SJCRH30 (cell line): ENCODE data around the gene ASAP2. TPM values are rescaled to one million over a fixed set of nuclear protein-coding genes. Genes with fewer than 3 reads are reported as not detected.

ENCODE experiments used
- DNase-seq, 2 experiments: peaks; one replicate each; pipeline ENCODE4 v3.0.0-alpha.2; 2015 to 2020
- H3K27ac ChIP-seq: fragments of 250-450 bp; sonication (Bioruptor Pico); 2 replicates; pipeline ENCODE4 v1.5.1; 2020; ENCODE audit warnings: mild to moderate bottlenecking, moderate library complexity
- H3K27me3 ChIP-seq: fragments of 250-450 bp; sonication (Bioruptor Pico); 2 replicates; pipeline ENCODE4 v1.5.1; 2020; ENCODE audit warnings: mild to moderate bottlenecking, moderate library complexity
- H3K36me3 ChIP-seq: fragments of 250-450 bp; sonication (Bioruptor Pico); 2 replicates; pipeline ENCODE4 v1.5.1; 2020; ENCODE audit warnings: mild to moderate bottlenecking, moderate library complexity
- H3K4me1 ChIP-seq: fragments of 250-450 bp; sonication (Bioruptor Pico); 2 replicates; pipeline ENCODE4 v1.5.1; 2020; ENCODE audit warnings: mild to moderate bottlenecking, moderate library complexity
- H3K4me3 ChIP-seq: fragments of 250-450 bp; sonication (Bioruptor Pico); 2 replicates; pipeline ENCODE4 v1.5.1; 2020; ENCODE audit warnings: mild to moderate bottlenecking, moderate library complexity
- H3K9me3 ChIP-seq: fragments of 250-450 bp; sonication (Bioruptor Pico); replicated peaks from 2 replicates; pipeline ENCODE4 v1.5.1; 2020; ENCODE audit warnings: mild to moderate bottlenecking, moderate library complexity
- total RNA-seq: library from RNA; depleted of rRNA; stranded (reverse); fragments of >200 nt; shearing (Covaris generic); gene quantifications from 2 replicates; pipeline ENCODE4 v1.2.3, GENCODE V29; 2014

The ASAP2 gene
- total RNA-seq, 1 experiment from 2014 or later: 32.6 TPM

GRCh38 chr2:9313443-9313842 lies 106.8 kb downstream of the ASAP2 start:
- H3K27me3 ChIP-seq: no peaks in the 10 kb centered on the region
- H3K4me1 ChIP-seq: peaks cover 36% of the 10 kb centered on the region
- no peak overlapping the region for H3K4me3 ChIP-seq
- H3K27ac ChIP-seq: no peak overlapping the region
- no peaks in the 10 kb centered on the region for H3K9me3 ChIP-seq
- DNase-seq: peak; percentile 76 to 79
- H3K36me3 ChIP-seq: peaks cover 2% of the 10 kb centered on the region; the same call in 1 of the 2 replicates

- Histone ChIP-seq H3K4me1 (peaks cover 28% of the 10 kb centered on the region), H3K27ac (no peak overlapping the region), H3K27me3 (no peaks in the 10 kb centered on the region), H3K9me3 (no peaks in the 10 kb centered on the region), H3K36me3 (peaks cover 2% of the 10 kb centered on the region; the same call in 1 of the 2 replicates), H3K4me3 (no peak overlapping the region)
- no peak for DNase-seq
These were observed 108.8 kb downstream of the ASAP2 start for GRCh38 chr2:9315280-9315847.

GRCh38 chr2:9317559-9317958 lies 110.9 kb downstream of the ASAP2 start:
- DNase-seq: no peak
- H3K27me3 ChIP-seq: no peaks in the 10 kb centered on the region
- peaks cover 8% of the 10 kb centered on the region for H3K4me1 ChIP-seq

GRCh38 chr2:9318461-9319337 lies 112.1 kb downstream of the ASAP2 start:
- Histone ChIP-seq H3K27me3 (no peaks in the 10 kb centered on the region), H3K36me3 (peaks cover 17% of the 10 kb centered on the region)
- DNase-seq: peak in 1 of 2 experiments; percentile 36

More at GRCh38 chr2:9317559-9317958, 110.9 kb downstream of the ASAP2 start:
- Histone ChIP-seq H3K27ac (no peak overlapping the region), H3K4me3 (no peak overlapping the region), H3K9me3 (no peaks in the 10 kb centered on the region), H3K36me3 (peaks cover 10% of the 10 kb centered on the region; the same call in 1 of the 2 replicates)

GRCh38 chr2:9319338-9319715 lies 112.7 kb downstream of the ASAP2 start:
- H3K4me3 ChIP-seq: no peak overlapping the region
- no peak for DNase-seq
- H3K36me3 ChIP-seq: peaks cover 23% of the 10 kb centered on the region
- no peaks in the 10 kb centered on the region for H3K27me3 ChIP-seq
- H3K27ac ChIP-seq: no peak overlapping the region
- H3K9me3 ChIP-seq: no peaks in the 10 kb centered on the region
- no peaks in the 10 kb centered on the region for H3K4me1 ChIP-seq

More at GRCh38 chr2:9318461-9319337, 112.1 kb downstream of the ASAP2 start:
- Histone ChIP-seq H3K4me1 (peaks cover under 1% of the 10 kb centered on the region), H3K27ac (no peak overlapping the region), H3K9me3 (no peaks in the 10 kb centered on the region), H3K4me3 (no peak overlapping the region)

- no peaks in the 10 kb centered on the region for H3K9me3 ChIP-seq
- peaks cover 39% of the 10 kb centered on the region for H3K36me3 ChIP-seq
These were observed 116.0 kb downstream of the ASAP2 start for GRCh38 chr2:9322576-9322975.

GRCh38 chr2:9325428-9325827 lies 118.8 kb downstream of the ASAP2 start:
- Histone ChIP-seq H3K36me3 (peaks cover 49% of the 10 kb centered on the region), H3K4me1 (peaks cover 9% of the 10 kb centered on the region), H3K27me3 (no peaks in the 10 kb centered on the region), H3K27ac (no peak overlapping the region), H3K9me3 (no peaks in the 10 kb centered on the region), H3K4me3 (no peak overlapping the region)
- no peak for DNase-seq

More at GRCh38 chr2:9322576-9322975, 116.0 kb downstream of the ASAP2 start:
- no peak for DNase-seq
- Histone ChIP-seq H3K27ac (no peak overlapping the region), H3K4me3 (no peak overlapping the region), H3K27me3 (no peaks in the 10 kb centered on the region), H3K4me1 (peaks cover 9% of the 10 kb centered on the region)

- Histone ChIP-seq H3K27me3 (no peaks in the 10 kb centered on the region), H3K4me3 (no peak overlapping the region), H3K9me3 (no peaks in the 10 kb centered on the region), H3K4me1 (peaks cover 9% of the 10 kb centered on the region), H3K36me3 (peaks cover 45% of the 10 kb centered on the region), H3K27ac (no peak overlapping the region)
- no peak for DNase-seq
These were observed 120.4 kb downstream of the ASAP2 start for GRCh38 chr2:9326975-9327374.

- Histone ChIP-seq H3K4me3 (no peak overlapping the region), H3K4me1 (peaks cover 9% of the 10 kb centered on the region), H3K27ac (no peak overlapping the region), H3K36me3 (peaks cover 39% of the 10 kb centered on the region), H3K9me3 (no peaks in the 10 kb centered on the region), H3K27me3 (no peaks in the 10 kb centered on the region)
- DNase-seq: no peak
These were observed 121.3 kb downstream of the ASAP2 start for GRCh38 chr2:9327873-9328352.

- Histone ChIP-seq H3K36me3 (peaks cover 32% of the 10 kb centered on the region), H3K27ac (no peak overlapping the region), H3K4me1 (peaks cover 9% of the 10 kb centered on the region), H3K9me3 (no peaks in the 10 kb centered on the region), H3K4me3 (no peak overlapping the region), H3K27me3 (no peaks in the 10 kb centered on the region)
- DNase-seq: no peak
These were observed 122.3 kb downstream of the ASAP2 start for GRCh38 chr2:9328931-9329330.

- Histone ChIP-seq H3K27me3 (no peaks in the 10 kb centered on the region), H3K36me3 (peaks cover 26% of the 10 kb centered on the region; the same call in 1 of the 2 replicates), H3K9me3 (no peaks in the 10 kb centered on the region), H3K27ac (no peak overlapping the region), H3K4me1 (peaks cover 9% of the 10 kb centered on the region), H3K4me3 (no peak overlapping the region)
- no peak for DNase-seq
These were observed 122.9 kb downstream of the ASAP2 start for GRCh38 chr2:9329497-9329896.

- no peak overlapping the region for H3K4me3 ChIP-seq
- H3K36me3 ChIP-seq: peaks cover 27% of the 10 kb centered on the region; the same call in 1 of the 2 replicates
- no peak for DNase-seq
- H3K4me1 ChIP-seq: peaks cover 16% of the 10 kb centered on the region
- no peaks in the 10 kb centered on the region for H3K9me3 ChIP-seq
- H3K27ac ChIP-seq: no peak overlapping the region
- no peaks in the 10 kb centered on the region for H3K27me3 ChIP-seq
These were observed 124.1 kb downstream of the ASAP2 start for GRCh38 chr2:9330612-9331270.

GRCh38 chr2:9331704-9332103 lies 125.1 kb downstream of the ASAP2 start:
- Histone ChIP-seq H3K4me1 (peaks cover 17% of the 10 kb centered on the region), H3K36me3 (peaks cover 21% of the 10 kb centered on the region; the same call in 1 of the 2 replicates), H3K4me3 (no peak overlapping the region), H3K9me3 (no peaks in the 10 kb centered on the region), H3K27me3 (no peaks in the 10 kb centered on the region), H3K27ac (no peak overlapping the region)
- DNase-seq: peak; percentile 28 to 29

- Histone ChIP-seq H3K27me3 (no peaks in the 10 kb centered on the region), H3K4me1 (peaks cover 21% of the 10 kb centered on the region), H3K27ac (no peak overlapping the region), H3K36me3 (peaks cover 20% of the 10 kb centered on the region; the same call in 1 of the 2 replicates), H3K4me3 (no peak overlapping the region), H3K9me3 (no peaks in the 10 kb centered on the region)
- no peak for DNase-seq
These were observed 125.7 kb downstream of the ASAP2 start for GRCh38 chr2:9332136-9332852.
